ENCODE results near the gene EPB42.
"Not testable (repeated sequence)": the region's sequence is repeated elsewhere in the genome, so short reads cannot be mapped to it uniquely, and the experiment has no call there.

DNA sequence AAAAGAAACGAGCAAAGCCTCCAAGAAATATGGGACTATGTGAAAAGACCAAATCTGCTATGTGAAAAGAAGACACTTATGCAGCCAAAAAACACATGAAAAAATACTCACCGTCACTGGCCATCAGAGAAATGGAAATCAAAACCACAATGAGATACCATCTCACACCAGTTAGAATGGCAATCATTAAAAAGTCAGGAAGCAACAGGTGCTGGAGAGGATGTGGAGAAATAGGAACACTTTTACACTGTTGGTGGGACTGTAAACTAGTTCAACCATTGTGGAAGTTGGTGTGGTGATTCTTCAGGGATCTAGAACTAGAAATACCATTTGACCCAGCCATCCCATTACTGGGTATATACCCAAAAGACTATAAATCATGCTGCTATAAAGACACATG is 43.7 kb downstream of the EPB42 start:
- TF ChIP-seq, protein P1, sequence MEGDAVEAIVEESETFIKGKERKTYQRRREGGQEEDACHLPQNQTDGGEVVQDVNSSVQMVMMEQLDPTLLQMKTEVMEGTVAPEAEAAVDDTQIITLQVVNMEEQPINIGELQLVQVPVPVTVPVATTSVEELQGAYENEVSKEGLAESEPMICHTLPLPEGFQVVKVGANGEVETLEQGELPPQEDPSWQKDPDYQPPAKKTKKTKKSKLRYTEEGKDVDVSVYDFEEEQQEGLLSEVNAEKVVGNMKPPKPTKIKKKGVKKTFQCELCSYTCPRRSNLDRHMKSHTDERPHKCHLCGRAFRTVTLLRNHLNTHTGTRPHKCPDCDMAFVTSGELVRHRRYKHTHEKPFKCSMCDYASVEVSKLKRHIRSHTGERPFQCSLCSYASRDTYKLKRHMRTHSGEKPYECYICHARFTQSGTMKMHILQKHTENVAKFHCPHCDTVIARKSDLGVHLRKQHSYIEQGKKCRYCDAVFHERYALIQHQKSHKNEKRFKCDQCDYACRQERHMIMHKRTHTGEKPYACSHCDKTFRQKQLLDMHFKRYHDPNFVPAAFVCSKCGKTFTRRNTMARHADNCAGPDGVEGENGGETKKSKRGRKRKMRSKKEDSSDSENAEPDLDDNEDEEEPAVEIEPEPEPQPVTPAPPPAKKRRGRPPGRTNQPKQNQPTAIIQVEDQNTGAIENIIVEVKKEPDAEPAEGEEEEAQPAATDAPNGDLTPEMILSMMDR (IDR thresholded peaks at IDR 0.05; ENCODE audit: poor library complexity), result not testable (repeated sequence)
- not testable (repeated sequence) for TF ChIP-seq EZH2 (IDR thresholded peaks at IDR 0.05; ENCODE audit: borderline replicate concordance); EZH2phosphoT487 (IDR thresholded peaks at IDR 0.05; ENCODE audit: low read depth, severe bottlenecking, unreplicated experiment)
